Hepatocyte (in vitro differentiated cells): ENCODE measurements around the gene PERM1. TPM values are rescaled to one million over a fixed set of nuclear protein-coding genes. Genes with fewer than 3 reads are reported as not detected.

Experiments
- DNase-seq: peaks from one replicate; pipeline ENCODE4 v3.0.0-alpha.2; 2016; ENCODE audit warnings: low spot score
- H2AFZ ChIP-seq: fragments of 200-600 bp; sonication (generic); 2 replicates; pipeline ENCODE4 v1.6.0; 2016; ENCODE audit warnings: antibody characterized with exemption, mild to moderate bottlenecking
- H3K27ac ChIP-seq: fragments of 200-600 bp; sonication (generic); 2 replicates; pipeline ENCODE4 v1.5.1; 2016; ENCODE audit warnings: mild to moderate bottlenecking
- H3K27me3 ChIP-seq: fragments of 200-600 bp; sonication (generic); 2 replicates; pipeline ENCODE4 v1.6.1; 2016
- H3K36me3 ChIP-seq: fragments of 200-600 bp; sonication (generic); replicated peaks from 2 replicates; pipeline ENCODE4 v1.5.1; 2016; ENCODE audit warnings: low read depth; ENCODE audit not compliant: insufficient read depth
- H3K4me1 ChIP-seq: fragments of 200-600 bp; sonication (generic); 2 replicates; pipeline ENCODE4 v1.5.1; 2016; ENCODE audit warnings: mild to moderate bottlenecking, moderate library complexity; ENCODE audit not compliant: insufficient read depth
- H3K4me2 ChIP-seq: fragments of 200-600 bp; sonication (generic); 2 replicates; pipeline ENCODE4 v1.6.0; 2016
- H3K4me3 ChIP-seq: fragments of 200-600 bp; sonication (generic); 2 replicates; pipeline ENCODE4 v1.5.1; 2016; ENCODE audit warnings: mild to moderate bottlenecking
- H3K79me2 ChIP-seq: fragments of 200-600 bp; sonication (generic); 2 replicates; pipeline ENCODE4 v1.6.0; 2017; ENCODE audit warnings: mild to moderate bottlenecking
- H3K9me2 ChIP-seq: fragments of 200-600 bp; sonication (generic); replicated peaks from 2 replicates; pipeline ENCODE4 v1.6.0; 2017; ENCODE audit warnings: mild to moderate bottlenecking; ENCODE audit not compliant: insufficient read depth
- H3K9me3 ChIP-seq: fragments of 200-600 bp; sonication (generic); 2 replicates; pipeline ENCODE4 v1.5.1; 2016; ENCODE audit warnings: low read depth, mild to moderate bottlenecking
- H4K20me1 ChIP-seq: fragments of 200-600 bp; sonication (generic); 2 replicates; pipeline ENCODE4 v1.6.0; 2016; ENCODE audit warnings: mild to moderate bottlenecking; ENCODE audit not compliant: insufficient read depth, poor library complexity, severe bottlenecking
- CTCF ChIP-seq: fragments of 200-600 bp; sonication (generic); IDR thresholded peaks from 2 replicates; pipeline ENCODE4 v1.5.1; 2016; ENCODE audit warnings: antibody characterized with exemption, mild to moderate bottlenecking; ENCODE audit not compliant: poor library complexity
- EZH2 ChIP-seq: fragments of 200-600 bp; sonication (generic); IDR thresholded peaks from 2 replicates; pipeline ENCODE4 v1.6.1; 2016; ENCODE audit warnings: antibody characterized with exemption, mild to moderate bottlenecking, borderline replicate concordance
- EZH2phosphoT487 ChIP-seq: fragments of 200-600 bp; sonication (generic); IDR thresholded peaks from one replicate; pipeline ENCODE4 v1.6.1; 2018; ENCODE audit warnings: antibody characterized with exemption, mild to moderate bottlenecking, low read depth, moderate library complexity; ENCODE audit not compliant: unreplicated experiment, severe bottlenecking
- WGBS: methylation state at CpG from one replicate; pipeline ENCODE4 v1.1.6; 2016; ENCODE audit warnings: low lambda C conversion rate; ENCODE audit errors: missing lambda C conversion rate; 5-methylcytosine and 5-hydroxymethylcytosine counted together
- polyA plus RNA-seq: library from polyadenylated mRNA; unstranded; fragments of >200 nt; fragmentation: Nextera tagmentation; extraction: Ambion mirVana; gene quantifications from 2 replicates; pipeline ENCODE4 v1.2.1, GENCODE V29; 2016
- total RNA-seq: library from RNA; depleted of rRNA; stranded (reverse); fragments of >200 nt; gene quantifications from 2 replicates; pipeline ENCODE4 v1.2.3, GENCODE V29; 2014

Gene PERM1
- total and polyA plus RNA-seq, 2 experiments from 2014 or later: 1.3 TPM; not detected in 1

- WGBS: 3% methylated on average over 46 of the region's 60 CpGs
- Histone ChIP-seq H3K4me3 (peak overlapping the region; percentile 48), H4K20me1 (no peaks in the 10 kb centered on the region), H3K79me2 (no peaks in the 10 kb centered on the region), H3K9me2 (no peaks in the 10 kb centered on the region), H3K9me3 (no peaks in the 10 kb centered on the region), H3K27ac (peak overlapping the region; percentile 91), H3K4me2 (peak overlapping the region; percentile 99), H2AFZ (peak overlapping the region; percentile 77), H3K36me3 (no peaks in the 10 kb centered on the region), H3K27me3 (peaks cover 4% of the 10 kb centered on the region), H3K4me1 (peaks cover 13% of the 10 kb centered on the region)
- DNase-seq: peak; percentile 87
- TF ChIP-seq CTCF (no peak), EZH2 (no peak), EZH2phosphoT487 (no peak)
These were observed 15.1 kb downstream of the PERM1 start for GRCh38 chr1:966704-967300.

GRCh38 chr1:966135-966703 lies 15.7 kb downstream of the PERM1 start, which contains the start of gene PLEKHN1:
Gene PLEKHN1 (plus strand): TSS chr1:966482. CDS start chr1:966532, 50 bp downstream.
- H3K9me2 ChIP-seq: no peaks in the 10 kb centered on the region
- H3K79me2 ChIP-seq: no peaks in the 10 kb centered on the region
- H3K36me3 ChIP-seq: no peaks in the 10 kb centered on the region
- no peaks in the 10 kb centered on the region for H3K9me3 ChIP-seq
- H3K4me3 ChIP-seq: peak within 1 kb of the TSS; percentile 48
- peak within 1 kb of the TSS; percentile 77 for H2AFZ ChIP-seq
- WGBS: 23% methylated on average over 22 of the region's 31 CpGs
- H3K4me2 ChIP-seq: peak within 1 kb of the TSS; percentile 99
- DNase-seq: peak; percentile 64
- peak within 1 kb of the TSS; percentile 91 for H3K27ac ChIP-seq
- peaks cover 13% of the 10 kb centered on the region for H3K4me1 ChIP-seq
- TF ChIP-seq EZH2phosphoT487 (no peak), CTCF (no peak), EZH2 (no peak)
- no peaks in the 10 kb centered on the region for H4K20me1 ChIP-seq
- peaks cover 4% of the 10 kb centered on the region for H3K27me3 ChIP-seq

- Histone ChIP-seq H3K79me2 (no peaks in the 10 kb centered on the region), H3K4me1 (peaks cover 13% of the 10 kb centered on the region), H2AFZ (no peak overlapping the region), H4K20me1 (no peaks in the 10 kb centered on the region), H3K9me2 (no peaks in the 10 kb centered on the region), H3K36me3 (no peaks in the 10 kb centered on the region), H3K27ac (peak overlapping the region; percentile 91), H3K4me3 (no peak overlapping the region), H3K4me2 (peak overlapping the region; percentile 99), H3K27me3 (peaks cover 2% of the 10 kb centered on the region), H3K9me3 (no peaks in the 10 kb centered on the region)
- TF ChIP-seq EZH2 (no peak), CTCF (no peak), EZH2phosphoT487 (no peak)
- 88% methylated on average over 23 of the region's 26 CpGs for WGBS
- DNase-seq: no peak
These were observed 16.3 kb downstream of the PERM1 start for GRCh38 chr1:965526-966134.
